Measurements from ENCODE around the gene CRACR2B.

- TF ChIP-seq, protein P1, sequence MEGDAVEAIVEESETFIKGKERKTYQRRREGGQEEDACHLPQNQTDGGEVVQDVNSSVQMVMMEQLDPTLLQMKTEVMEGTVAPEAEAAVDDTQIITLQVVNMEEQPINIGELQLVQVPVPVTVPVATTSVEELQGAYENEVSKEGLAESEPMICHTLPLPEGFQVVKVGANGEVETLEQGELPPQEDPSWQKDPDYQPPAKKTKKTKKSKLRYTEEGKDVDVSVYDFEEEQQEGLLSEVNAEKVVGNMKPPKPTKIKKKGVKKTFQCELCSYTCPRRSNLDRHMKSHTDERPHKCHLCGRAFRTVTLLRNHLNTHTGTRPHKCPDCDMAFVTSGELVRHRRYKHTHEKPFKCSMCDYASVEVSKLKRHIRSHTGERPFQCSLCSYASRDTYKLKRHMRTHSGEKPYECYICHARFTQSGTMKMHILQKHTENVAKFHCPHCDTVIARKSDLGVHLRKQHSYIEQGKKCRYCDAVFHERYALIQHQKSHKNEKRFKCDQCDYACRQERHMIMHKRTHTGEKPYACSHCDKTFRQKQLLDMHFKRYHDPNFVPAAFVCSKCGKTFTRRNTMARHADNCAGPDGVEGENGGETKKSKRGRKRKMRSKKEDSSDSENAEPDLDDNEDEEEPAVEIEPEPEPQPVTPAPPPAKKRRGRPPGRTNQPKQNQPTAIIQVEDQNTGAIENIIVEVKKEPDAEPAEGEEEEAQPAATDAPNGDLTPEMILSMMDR (IDR thresholded peaks at IDR 0.05), result no peak
- peak in 2 of 4 donors; percentile 11 to 43 for TF ChIP-seq POLR2A (IDR thresholded peaks at IDR 0.05)
These were observed 2.2 kb downstream of the CRACR2B start for GRCh38 chr11:829847-830294.
